ENCODE results near the gene TAF6. TPM values are rescaled to one million over a fixed set of nuclear protein-coding genes. Genes with fewer than 3 reads are reported as not detected.

The TAF6 gene
- total RNA-seq: 31.2 and 32.5 TPM in 2 replicates

DNA sequence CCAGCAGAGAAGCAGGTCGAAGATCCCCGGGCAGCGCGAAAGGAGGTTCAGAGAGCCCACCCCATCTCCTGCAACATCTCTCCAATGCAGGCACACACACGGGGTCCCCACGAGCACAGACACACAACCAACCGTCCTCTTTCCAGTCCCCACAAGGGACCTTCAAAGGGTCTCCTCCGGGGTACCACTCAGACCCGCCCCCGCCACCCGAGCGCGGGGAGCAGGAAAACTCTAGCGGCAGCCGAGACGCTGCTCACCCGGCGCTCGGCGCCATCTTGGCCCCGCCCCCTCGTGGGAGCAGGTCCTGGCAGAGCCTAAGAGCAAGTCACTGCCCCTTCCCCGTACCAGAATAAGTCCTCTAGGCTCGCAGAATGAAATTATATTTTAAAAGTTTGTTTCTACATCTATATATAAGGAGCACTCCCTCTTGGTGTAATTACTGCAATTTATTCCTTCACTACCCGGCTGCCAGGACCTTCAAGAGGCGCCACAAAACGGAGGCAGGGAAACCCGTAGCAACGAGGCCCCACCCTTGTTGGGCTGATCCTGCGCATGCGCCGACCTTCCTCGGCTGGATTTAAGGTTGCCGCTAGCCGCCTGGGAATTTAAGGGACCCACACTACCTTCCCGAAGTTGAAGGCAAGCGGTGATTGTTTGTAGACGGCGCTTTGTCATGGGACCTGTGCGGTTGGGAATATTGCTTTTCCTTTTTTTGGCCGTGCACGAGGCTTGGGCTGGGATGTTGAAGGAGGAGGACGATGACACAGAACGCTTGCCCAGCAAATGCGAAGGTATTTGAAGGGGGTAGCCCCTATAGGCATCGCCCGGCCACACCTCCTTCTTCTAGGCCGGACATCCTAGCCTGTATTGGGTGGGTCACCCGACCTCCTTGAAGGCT is at the start of gene TAF6, which contains the start of gene CNPY4:
Gene TAF6, minus strand, starts transcription at position 287 of the 898 bp plus-strand sequence. CDS start 5,149 bp downstream, outside the sequence.
Gene CNPY4, plus strand, starts transcription at position 563 of the 898 bp plus-strand sequence. Its CDS starts 111 bp downstream, at position 674.

DNA sequence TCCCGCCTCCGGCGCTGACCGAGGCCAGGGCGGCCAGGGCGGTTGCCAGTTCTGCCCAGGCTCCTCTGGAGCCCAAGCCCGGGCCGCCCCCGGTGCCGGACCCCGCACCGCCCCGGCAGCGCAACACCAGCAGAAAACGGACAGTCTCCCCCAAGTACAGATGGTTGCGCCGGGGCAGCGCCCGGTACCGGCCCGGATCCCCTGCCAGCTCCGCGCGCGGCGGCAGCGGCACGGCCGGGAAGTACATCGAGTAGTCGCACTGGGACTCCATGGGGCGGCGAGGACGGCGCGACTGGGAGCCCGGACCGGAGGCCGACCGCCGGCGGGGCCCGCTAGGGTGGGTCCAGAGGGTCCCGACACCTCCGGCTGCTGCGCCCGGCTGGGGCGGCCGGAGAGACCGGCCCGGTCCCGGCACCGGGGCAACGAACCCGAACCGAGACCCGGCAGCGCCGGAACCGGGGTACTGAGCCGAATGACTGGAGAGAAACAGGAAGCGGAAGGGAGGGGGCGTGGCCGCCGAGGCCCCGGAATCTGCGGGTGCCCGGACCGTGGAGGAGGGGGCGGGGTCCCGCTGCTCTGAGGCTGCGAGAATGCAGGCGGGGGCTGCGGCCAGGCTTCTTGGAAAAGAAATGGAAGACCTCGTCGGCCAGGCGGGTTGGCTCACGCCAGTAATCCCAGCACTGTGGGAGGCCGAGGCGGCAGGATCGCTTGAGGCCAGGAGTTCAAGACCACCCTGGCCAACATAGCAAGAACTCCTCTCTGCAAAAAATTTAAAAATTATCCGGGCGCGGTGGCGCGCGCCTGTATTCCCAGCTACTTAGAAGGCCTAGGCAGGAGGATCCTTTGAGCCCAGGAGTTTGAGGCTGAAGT is 39.3 kb upstream of the TAF6 start, which contains the start of gene TRAPPC14:
Gene TRAPPC14, minus strand, starts transcription at position 495 of the 870 bp plus-strand sequence. Its CDS starts 224 bp downstream, at position 271.

DNA sequence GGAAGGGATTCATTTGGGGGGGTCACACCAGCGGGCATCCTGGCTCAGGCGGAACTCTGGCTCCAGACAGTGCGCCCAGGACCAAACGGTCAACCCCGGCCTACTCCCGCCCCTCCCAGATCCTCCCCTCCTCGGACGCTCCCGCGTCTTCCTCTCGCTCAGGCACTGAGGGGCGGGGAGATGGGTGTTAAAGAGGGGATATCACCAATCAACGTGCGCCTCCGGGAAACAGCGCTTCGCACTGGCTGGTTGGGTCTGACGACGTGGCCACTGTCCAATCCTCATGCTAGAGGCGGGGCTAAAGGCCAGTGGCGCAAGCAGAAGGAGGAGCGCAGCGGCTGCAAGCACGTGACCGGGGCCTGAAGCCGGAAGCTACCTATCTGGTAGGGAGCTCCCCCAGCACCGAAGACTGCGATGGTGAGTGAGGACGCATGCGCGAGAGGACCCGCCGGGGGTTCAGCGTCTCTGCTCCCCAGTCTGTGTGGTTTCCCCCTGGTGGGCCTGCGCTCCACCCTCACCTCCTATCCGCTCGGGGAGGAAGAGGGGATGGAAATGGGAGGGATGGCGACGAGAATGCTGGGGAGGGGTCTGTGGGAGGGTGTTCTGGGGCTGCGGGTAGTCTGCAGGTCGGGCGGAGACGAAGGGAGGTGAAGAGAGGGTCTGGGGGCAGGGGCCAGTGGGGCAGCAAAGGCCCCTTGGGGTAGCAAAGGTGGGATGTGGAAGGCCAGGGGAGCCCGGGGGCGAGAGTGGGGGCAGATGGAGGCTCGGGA is 29.6 kb upstream of the TAF6 start, which contains the start of gene LAMTOR4:
Gene LAMTOR4, plus strand, starts transcription at position 360 of the 770 bp plus-strand sequence. Its CDS starts 55 bp downstream, at position 415.

DNA sequence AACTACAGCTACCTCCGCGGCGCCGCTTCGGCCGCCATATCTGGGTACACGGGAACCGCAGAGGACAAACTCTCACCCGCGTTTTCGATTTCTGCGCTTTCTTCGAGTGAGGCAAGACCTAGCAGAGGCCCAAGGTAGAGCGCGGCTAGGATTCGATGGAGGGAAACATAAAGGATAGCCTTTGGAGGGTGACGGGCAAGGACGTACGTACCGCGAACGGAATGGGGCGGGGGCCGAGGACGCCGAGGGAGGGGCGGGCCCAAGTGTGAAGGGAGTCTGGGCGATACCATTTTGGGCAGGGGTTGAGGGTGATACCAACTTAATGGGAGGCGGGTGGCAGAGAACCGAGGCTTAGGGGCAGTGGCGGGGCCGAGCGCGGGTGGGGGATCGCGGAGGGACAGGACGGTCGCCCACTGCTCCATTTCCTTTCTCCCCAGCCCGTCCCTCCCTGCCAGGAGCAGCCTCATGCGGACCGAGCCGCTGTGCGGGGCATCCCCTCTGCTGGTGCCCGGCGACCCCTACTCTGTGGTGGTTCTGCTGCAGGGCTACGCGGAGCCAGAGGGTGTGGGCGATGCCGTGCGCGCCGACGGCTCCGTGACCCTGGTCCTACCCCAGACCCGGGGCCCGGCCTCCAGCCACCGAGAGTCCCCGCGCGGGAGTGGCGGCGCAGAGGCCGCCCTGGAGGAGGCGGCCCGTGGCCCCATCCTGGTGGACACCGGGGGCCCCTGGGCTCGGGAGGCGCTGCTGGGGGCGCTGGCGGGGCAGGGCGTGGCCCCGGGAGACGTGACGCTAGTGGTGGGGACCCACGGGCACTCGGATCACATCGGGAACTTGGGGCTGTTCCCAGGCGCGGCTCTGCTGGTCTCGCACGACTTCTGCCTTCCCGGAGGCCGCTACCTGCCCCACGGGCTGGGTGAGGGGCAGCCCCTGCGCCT is 8.0 kb upstream of the TAF6 start, which contains the start of gene MBLAC1:
Gene MBLAC1, plus strand, starts transcription at position 37 of the 935 bp plus-strand sequence. Its CDS starts 429 bp downstream, at position 466.

DNA sequence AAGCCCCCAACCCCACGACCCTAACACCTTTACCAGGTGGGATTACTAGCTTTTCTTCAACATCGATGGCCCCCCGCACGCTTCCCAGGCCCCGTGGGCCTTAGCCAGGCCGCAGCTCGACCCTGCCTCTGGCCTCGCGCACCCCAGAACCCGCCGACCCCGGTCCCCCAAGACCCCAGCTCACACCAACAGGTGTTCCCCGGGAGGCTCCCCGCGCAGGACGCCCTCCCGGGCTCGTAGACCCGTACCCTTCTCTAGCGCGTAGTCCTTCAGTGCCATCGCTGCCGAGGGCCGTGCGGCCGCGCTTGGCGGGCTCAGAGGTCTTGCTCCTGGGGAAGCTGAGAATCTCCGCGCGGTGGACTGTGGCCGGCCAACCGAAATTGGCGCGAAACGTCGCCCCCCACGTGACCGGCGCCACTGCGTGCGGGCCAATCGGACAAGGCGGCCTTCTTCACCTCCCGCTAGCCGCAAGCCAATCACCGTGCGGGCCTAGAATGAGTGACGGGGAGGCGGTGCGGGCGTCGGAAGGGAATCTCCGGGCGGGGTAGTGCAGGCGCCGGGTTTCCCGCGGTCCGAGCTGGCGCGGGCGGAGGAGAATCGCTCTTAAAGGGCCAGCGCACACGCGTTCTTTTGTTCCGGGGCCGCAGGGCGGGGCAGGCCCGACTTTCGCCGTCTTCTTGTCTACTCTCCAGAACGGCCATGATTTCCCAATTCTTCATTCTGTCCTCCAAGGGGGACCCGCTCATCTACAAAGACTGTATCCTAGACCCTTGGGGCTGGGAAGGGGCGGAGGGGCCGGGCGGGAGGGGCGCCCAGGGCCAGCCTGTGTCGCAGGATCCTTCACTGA is 17.9 kb downstream of the TAF6 start, which contains the start of the genes AP4M1 and MCM7:
Gene AP4M1, plus strand, starts transcription at position 628 of the 847 bp plus-strand sequence. Its CDS starts 72 bp downstream, at position 700.
Gene MCM7, minus strand, starts transcription at position 382 of the 847 bp plus-strand sequence. Its CDS starts 103 bp downstream, at position 279.

DNA sequence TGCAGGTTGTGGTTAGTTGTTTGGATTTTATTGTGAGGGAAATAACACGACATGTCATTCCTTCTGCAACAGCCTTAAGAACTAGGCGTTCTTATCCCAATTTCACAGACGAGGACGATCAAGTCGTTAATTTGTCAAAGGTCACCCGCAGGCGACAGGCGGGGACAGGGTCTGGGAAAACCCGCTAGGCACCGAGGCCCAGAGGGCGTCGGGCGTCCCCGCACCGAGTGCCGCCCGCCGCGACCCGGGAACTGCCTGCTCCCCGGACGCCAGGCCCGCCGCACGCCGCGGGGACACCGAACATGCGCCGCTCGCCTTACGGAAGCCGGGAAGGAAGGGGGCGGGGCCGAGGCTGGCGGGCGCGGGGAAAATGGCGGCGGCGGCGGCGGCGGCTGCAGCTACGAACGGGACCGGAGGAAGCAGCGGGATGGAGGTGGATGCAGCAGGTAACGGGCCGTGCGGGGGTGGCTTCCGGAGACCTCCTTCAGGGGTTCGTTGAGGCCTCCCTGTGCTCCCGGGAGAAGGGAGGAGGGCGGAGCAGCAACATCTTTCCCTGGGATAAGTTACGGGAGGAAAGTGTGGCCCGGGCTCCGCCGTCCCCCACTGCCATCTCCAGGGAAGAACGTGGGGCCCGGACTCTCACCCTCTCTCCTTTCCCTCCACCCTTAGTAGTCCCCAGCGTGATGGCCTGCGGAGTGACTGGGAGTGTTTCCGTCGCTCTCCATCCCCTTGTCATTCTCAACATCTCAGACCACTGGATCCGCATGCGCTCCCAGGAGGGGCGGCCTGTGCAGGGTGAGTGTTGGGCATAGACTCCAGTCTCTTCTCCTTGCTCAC is 30.3 kb downstream of the TAF6 start, which contains the start of gene COPS6:
Gene COPS6, plus strand, starts transcription at position 349 of the 837 bp plus-strand sequence. Its CDS starts 22 bp downstream, at position 371.

DNA sequence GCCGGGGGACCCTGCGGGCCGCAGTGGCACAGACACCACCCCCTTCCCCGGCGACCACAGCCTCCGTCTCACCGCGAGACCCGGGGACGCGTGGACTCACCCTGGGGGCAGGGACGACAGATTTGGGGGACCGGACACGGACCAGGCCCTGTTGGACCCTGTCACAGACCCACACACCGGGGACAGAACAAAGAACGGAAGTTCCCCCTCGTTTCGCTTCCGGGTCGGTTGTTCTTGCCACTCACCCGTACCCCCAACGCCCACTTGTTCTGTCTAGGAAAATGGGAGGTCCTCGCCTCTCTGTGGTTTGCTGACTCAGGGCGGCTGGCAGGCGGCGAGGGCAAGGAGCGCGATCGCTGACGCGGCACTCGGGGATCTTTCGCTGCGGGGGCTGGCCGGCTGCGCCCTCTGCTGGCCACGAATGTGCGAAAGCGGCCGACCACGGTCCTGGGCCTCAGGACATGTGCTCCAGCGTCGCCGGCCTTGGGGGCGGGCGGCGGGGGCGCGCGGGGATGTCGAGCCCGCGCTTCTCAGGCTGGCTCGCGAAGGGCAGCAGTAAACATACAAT is 37.5 kb downstream of the TAF6 start, which contains the start of gene ZNF3:
Gene ZNF3, minus strand, starts transcription at position 189 of the 568 bp plus-strand sequence. CDS start 4,366 bp downstream, outside the sequence.

Other genes with a start within 250 kb of the TAF6 start
- 0.30 TPM in 1 of 2 replicates, not detected in the other for gene OR2AE1, start 242.3 kb downstream of the TAF6 start, total RNA-seq
- 15.6 and 16.3 TPM in 2 replicates for gene TRIM4, start 199.8 kb downstream of the TAF6 start, total RNA-seq
- gene GJC3, start 189.7 kb downstream of the TAF6 start, total RNA-seq: 0.30 TPM in 1 of 2 replicates, not detected in the other
- gene AZGP1, start 143.3 kb downstream of the TAF6 start, total RNA-seq: not detected in 2 replicates
- gene ZKSCAN1, start 103.8 kb downstream of the TAF6 start, total RNA-seq: 27.5 and 32.8 TPM in 2 replicates
- gene ZSCAN21, start 69.6 kb downstream of the TAF6 start, total RNA-seq: 7.1 and 8.4 TPM in 2 replicates
- 26.3 and 26.6 TPM in 2 replicates for gene ZNF3, start 37.6 kb downstream of the TAF6 start, total RNA-seq
- gene COPS6, start 30.4 kb downstream of the TAF6 start, total RNA-seq: 109 and 112 TPM in 2 replicates
- gene MCM7, start 18.0 kb downstream of the TAF6 start, total RNA-seq: 104 and 124 TPM in 2 replicates
- gene AP4M1, start 17.7 kb downstream of the TAF6 start, total RNA-seq: 25.3 and 38.8 TPM in 2 replicates
- gene CNPY4, start 276 bp upstream of the TAF6 start, total RNA-seq: 30.5 and 50.3 TPM in 2 replicates
- gene MBLAC1, start 7.6 kb upstream of the TAF6 start, total RNA-seq: 2.7 and 2.9 TPM in 2 replicates
- 134 and 148 TPM in 2 replicates for gene LAMTOR4, start 29.6 kb upstream of the TAF6 start, total RNA-seq
- gene TRAPPC14, start 39.4 kb upstream of the TAF6 start, total RNA-seq: 5.5 and 6.2 TPM in 2 replicates
- 0.61 and 0.65 TPM in 2 replicates for gene GAL3ST4, start 49.3 kb upstream of the TAF6 start, total RNA-seq
- gene GPC2, start 58.0 kb upstream of the TAF6 start, total RNA-seq: 6.8 and 7.0 TPM in 2 replicates
- 0.65 and 1.1 TPM in 2 replicates for gene STAG3, start 58.6 kb upstream of the TAF6 start, total RNA-seq
- not detected in 2 replicates for gene PVRIG, start 100.6 kb upstream of the TAF6 start, total RNA-seq
- gene SPDYE3, start 188.3 kb upstream of the TAF6 start, total RNA-seq: not detected in 2 replicates
- 3.9 and 6.4 TPM in 2 replicates for gene PILRB, start 238.8 kb upstream of the TAF6 start, total RNA-seq